Stimulated activated CD4-positive, alpha-beta T cell treated with anti-CD3 and anti-CD28 coated beads, Interleukin-4, amount 100 ng/mL, for 4 hours (primary cell): Measurements from ENCODE around the gene ABHD8.
A peak's percentile ranks its signal among the peaks of the same experiment; 100 is the strongest.

ENCODE experiments used
- DNase-seq, 2 experiments: peaks; one replicate each; pipeline ENCODE4 v3.0.0-alpha.2; 2020

The ABHD8 gene

GRCh38 chr19:17333611-17334413 lies 30.6 kb upstream of the ABHD8 start:
- DNase-seq = peak; percentile 66 to 84

GRCh38 chr19:17332677-17333581 lies 29.7 kb upstream of the ABHD8 start:
- DNase-seq = no peak

- no peak for DNase-seq
Measured at GRCh38 chr19:17332360-17332676, 29.1 kb upstream of the ABHD8 start.

GRCh38 chr19:17331045-17331558 lies 27.9 kb upstream of the ABHD8 start:
- DNase-seq = no peak

GRCh38 chr19:17330262-17331044 lies 27.2 kb upstream of the ABHD8 start:
- no peak for DNase-seq

- no peak for DNase-seq
Measured at GRCh38 chr19:17329366-17330261, 26.4 kb upstream of the ABHD8 start.

GRCh38 chr19:17328517-17329365 lies 25.5 kb upstream of the ABHD8 start:
- DNase-seq = peak; percentile 51 to 61

- peak; percentile 41 to 64 for DNase-seq
Measured at GRCh38 chr19:17327654-17328516, 24.7 kb upstream of the ABHD8 start.

GRCh38 chr19:17327068-17327653 lies 23.9 kb upstream of the ABHD8 start:
- no peak for DNase-seq

GRCh38 chr19:17326595-17326966 lies 23.4 kb upstream of the ABHD8 start:
- no peak for DNase-seq

- no peak for DNase-seq
Measured at GRCh38 chr19:17325881-17326594, 22.8 kb upstream of the ABHD8 start.

GRCh38 chr19:17325133-17325532 lies 21.9 kb upstream of the ABHD8 start:
- no peak for DNase-seq

GRCh38 chr19:17324357-17325114 lies 21.3 kb upstream of the ABHD8 start:
- no peak for DNase-seq

- DNase-seq = no peak
Measured at GRCh38 chr19:17323964-17324332, 20.7 kb upstream of the ABHD8 start.

- DNase-seq = no peak
Measured at GRCh38 chr19:17323300-17323963, 20.2 kb upstream of the ABHD8 start.

GRCh38 chr19:17322854-17323253 lies 19.6 kb upstream of the ABHD8 start:
- no peak for DNase-seq

GRCh38 chr19:17321655-17322489 lies 18.6 kb upstream of the ABHD8 start:
- DNase-seq = no peak
